HAP-1 (cell line): ENCODE results near the gene AP2M1.
"Not testable (repeated sequence)": the region's sequence is repeated elsewhere in the genome, so short reads cannot be mapped to it uniquely, and the experiment has no call there.

Experiments
- DNase-seq, 2 experiments: peaks; one replicate each; pipeline ENCODE4 v3.0.0-alpha.2; 2016 to 2020; ENCODE audit warnings: low spot score in 2 of 2
- H3K27me3 ChIP-seq: fragments of 250-450 bp; sonication (Bioruptor Pico); 2 replicates; pipeline ENCODE4 v1.5.1; 2020; ENCODE audit warnings: low read depth, mild to moderate bottlenecking, moderate library complexity
- H3K36me3 ChIP-seq: fragments of 250-450 bp; sonication (Bioruptor Pico); replicated peaks from 2 replicates; pipeline ENCODE4 v1.5.1; 2020; ENCODE audit warnings: mild to moderate bottlenecking
- H3K4me1 ChIP-seq: fragments of 250-450 bp; sonication (Bioruptor Pico); 2 replicates; pipeline ENCODE4 v1.5.1; 2020; ENCODE audit warnings: mild to moderate bottlenecking
- H3K4me3 ChIP-seq: fragments of 250-450 bp; sonication (Bioruptor Pico); 2 replicates; pipeline ENCODE4 v1.5.1; 2020; ENCODE audit warnings: mild to moderate bottlenecking, moderate library complexity
- H3K9me3 ChIP-seq: fragments of 250-450 bp; sonication (Bioruptor Pico); 2 replicates; pipeline ENCODE4 v1.5.1; 2020; ENCODE audit warnings: mild to moderate bottlenecking, moderate library complexity
- in situ Hi-C: fragments of 300-500 bp; cut with MboI; formaldehyde crosslinking; loops from 3 replicates; pipeline ENCODE4 v1.14.3; 2020; ENCODE audit warnings: low sequenced_read_pairs, inconsistent platforms, mixed read lengths

Gene AP2M1

GRCh38 chr3:184145751-184146270 lies 28.8 kb upstream of the AP2M1 start:
- H3K9me3 ChIP-seq: no peaks in the 10 kb centered on the region
- in situ Hi-C loops: no loop called here
- no peak for DNase-seq
- no peaks in the 10 kb centered on the region; the same call in 1 of the 2 replicates for H3K4me1 ChIP-seq
- H3K4me3 ChIP-seq: no peak overlapping the region
- no peaks in the 10 kb centered on the region for H3K27me3 ChIP-seq
- peaks cover 54% of the 10 kb centered on the region for H3K36me3 ChIP-seq

DNA sequence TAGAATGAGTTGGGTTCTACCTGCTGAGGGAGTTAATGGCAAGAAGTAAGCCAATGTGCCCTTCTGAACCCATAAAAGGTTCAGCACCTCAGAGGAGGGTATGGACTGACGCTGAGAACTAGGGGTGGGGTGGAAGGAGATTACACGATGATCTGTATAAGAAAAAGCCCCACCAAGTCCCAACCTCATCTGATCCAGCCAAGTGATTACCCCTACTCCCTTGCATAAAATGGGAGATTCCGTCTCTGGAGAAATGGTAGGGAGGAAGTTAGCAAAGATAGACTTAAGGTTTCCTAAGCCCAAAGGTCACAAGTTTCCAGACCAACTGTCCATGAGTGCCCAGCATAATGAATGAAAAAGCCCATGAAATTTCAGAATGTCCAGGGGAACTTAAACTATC lies 26.6 kb upstream of the AP2M1 start:
- H3K27me3 ChIP-seq: no peaks in the 10 kb centered on the region
- no peak overlapping the region for H3K4me3 ChIP-seq
- no peak for DNase-seq
- H3K9me3 ChIP-seq: no peaks in the 10 kb centered on the region
- no peaks in the 10 kb centered on the region; the same call in 1 of the 2 replicates for H3K4me1 ChIP-seq
- peaks cover 32% of the 10 kb centered on the region for H3K36me3 ChIP-seq
- in situ Hi-C loops: no loop called here

DNA sequence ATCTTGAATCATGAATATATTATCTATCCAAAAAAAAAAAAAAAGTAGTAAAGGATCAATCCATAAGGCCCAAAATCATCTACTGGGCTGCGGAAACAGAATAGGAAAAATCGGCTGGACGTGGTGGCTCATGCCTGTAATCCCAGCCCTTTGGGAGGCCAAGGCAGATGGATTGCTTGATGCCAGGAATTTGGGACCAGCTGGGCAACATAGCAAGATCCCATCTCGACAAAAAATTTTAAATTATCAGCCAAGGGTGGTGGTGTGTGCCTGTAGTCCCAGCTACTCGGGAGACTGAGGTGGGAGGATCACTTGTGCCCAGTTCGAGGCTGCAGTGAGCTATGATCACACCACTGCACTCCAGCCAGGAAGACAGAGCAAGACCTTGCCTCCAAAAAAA lies 25.5 kb upstream of the AP2M1 start:
- Histone ChIP-seq H3K36me3 (peaks cover 21% of the 10 kb centered on the region), H3K4me1 (no peaks in the 10 kb centered on the region; the same call in 1 of the 2 replicates), H3K27me3 (no peaks in the 10 kb centered on the region), H3K9me3 (no peaks in the 10 kb centered on the region), H3K4me3 (no peak overlapping the region)
- no peak for DNase-seq
- in situ Hi-C loops: no loop called here

- DNase-seq, H3K4me3 ChIP-seq, H3K9me3 ChIP-seq, H3K4me1 ChIP-seq, H3K27me3 ChIP-seq, in situ Hi-C loops: not testable (repeated sequence)
- peaks cover 15% of the 10 kb centered on the region for H3K36me3 ChIP-seq
Measured at GRCh38 chr3:184149770-184150169, 24.9 kb upstream of the AP2M1 start.

DNA sequence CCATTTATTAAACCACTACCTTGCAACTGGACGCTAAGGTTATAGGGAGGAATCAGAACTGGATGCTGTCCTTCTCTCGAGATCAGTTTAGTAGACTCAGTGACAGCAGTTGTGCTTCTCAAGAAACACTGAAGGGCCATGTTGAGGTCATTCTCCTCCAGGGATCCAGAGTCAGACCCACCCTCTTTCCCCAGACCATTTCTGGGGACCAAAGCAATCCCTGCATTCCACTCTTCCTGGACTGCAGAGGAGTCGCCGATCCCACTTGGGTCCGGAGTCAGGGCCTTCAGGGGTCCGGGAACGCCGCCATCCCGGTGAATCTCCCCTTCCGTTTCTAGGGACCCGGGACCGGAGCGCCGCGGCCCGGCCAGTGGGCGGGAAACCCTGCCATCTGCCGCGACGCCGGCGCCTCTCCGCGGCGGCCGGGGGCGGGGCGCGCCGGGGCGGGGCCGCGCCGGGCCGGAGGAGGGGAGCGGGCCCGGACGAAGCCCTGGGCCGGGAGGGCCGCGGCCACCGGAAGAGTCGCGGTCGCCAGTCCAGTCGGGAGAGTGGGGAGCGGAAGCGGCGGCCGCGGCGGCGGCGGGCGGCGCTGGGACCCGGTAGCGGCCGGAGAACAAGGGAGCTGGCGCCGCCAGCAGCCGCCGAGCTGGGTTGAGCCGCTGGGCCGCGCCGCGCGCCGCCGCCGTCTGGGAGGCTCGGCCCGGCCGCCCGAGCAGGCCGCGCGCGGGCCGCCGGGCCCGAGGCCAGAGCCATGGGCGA lies 19.6 kb upstream of the AP2M1 start, which contains the start of gene DVL3:
Gene DVL3, plus strand, starts transcription at position 493 of the 759 bp plus-strand sequence. Its CDS starts 259 bp downstream, at position 752.
- DNase-seq: peak; percentile 38 to 74
- peak within 1 kb of the TSS; percentile 84 for H3K4me3 ChIP-seq
- no peaks in the 10 kb centered on the region for H3K27me3 ChIP-seq
- H3K36me3 ChIP-seq: no peaks in the 10 kb centered on the region
- H3K4me1 ChIP-seq: peaks cover 9% of the 10 kb centered on the region
- in situ Hi-C loops: no loop called here
- no peaks in the 10 kb centered on the region for H3K9me3 ChIP-seq

DNA sequence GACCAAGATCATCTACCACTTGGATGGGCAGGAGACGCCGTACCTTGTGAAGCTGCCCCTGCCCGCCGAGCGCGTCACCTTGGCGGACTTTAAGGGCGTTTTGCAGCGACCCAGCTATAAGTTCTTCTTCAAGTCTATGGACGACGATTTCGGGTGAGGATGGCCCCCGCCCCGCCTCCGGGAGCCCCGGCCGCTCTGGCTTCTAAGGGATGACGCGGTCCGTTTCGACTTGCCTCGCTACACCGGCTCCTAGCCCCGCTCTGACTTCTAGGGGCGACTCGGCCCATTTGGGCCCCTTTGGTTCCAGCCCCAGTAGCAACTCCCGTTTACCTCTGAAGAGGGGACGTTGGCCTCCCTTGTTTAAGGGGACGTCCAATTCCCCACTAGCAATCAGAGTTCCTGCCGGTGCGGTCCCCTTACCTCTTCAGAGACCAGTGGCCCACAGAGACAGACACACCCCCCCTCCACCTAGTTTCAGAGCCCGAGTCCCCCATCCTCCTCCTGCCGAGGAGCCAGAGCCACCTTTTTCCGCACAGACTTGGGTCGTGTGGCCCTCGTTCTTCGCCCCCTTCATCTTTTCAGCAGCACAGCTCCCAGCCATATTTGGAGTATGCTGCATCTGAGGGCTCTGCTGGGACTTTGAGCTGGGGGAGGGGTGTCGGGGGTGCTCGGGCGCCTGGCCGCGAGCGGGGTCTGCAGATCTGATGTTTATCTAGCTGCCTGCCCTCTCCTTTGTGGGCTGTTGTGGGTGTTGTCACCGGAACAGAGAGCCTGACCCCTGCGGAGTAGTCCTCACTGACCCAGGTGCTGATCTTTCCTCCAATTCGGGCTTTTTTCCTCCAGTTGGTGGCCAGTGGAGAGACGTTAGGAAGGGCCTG lies 18.8 kb upstream of the AP2M1 start:
- Histone ChIP-seq H3K9me3 (no peaks in the 10 kb centered on the region), H3K4me3 (peak overlapping the region; percentile 84), H3K27me3 (no peaks in the 10 kb centered on the region), H3K36me3 (no peaks in the 10 kb centered on the region), H3K4me1 (peaks cover 9% of the 10 kb centered on the region)
- DNase-seq: peak; percentile 12 to 49
- in situ Hi-C loops: no loop called here

- DNase-seq: peak in 1 of 2 experiments; percentile 35
- H3K36me3 ChIP-seq: peaks cover under 1% of the 10 kb centered on the region; the same call in 1 of the 2 replicates
- no peaks in the 10 kb centered on the region for H3K27me3 ChIP-seq
- H3K4me1 ChIP-seq: peaks cover 9% of the 10 kb centered on the region
- no peaks in the 10 kb centered on the region for H3K9me3 ChIP-seq
- in situ Hi-C loops: no loop called here
- peak overlapping the region; percentile 84 for H3K4me3 ChIP-seq
Measured at GRCh38 chr3:184156522-184156955, 18.1 kb upstream of the AP2M1 start.

GRCh38 chr3:184157206-184157605 lies 17.4 kb upstream of the AP2M1 start:
- Histone ChIP-seq H3K27me3 (no peaks in the 10 kb centered on the region), H3K4me1 (peaks cover 9% of the 10 kb centered on the region), H3K9me3 (no peaks in the 10 kb centered on the region), H3K4me3 (peak overlapping the region; percentile 84), H3K36me3 (peaks cover 4% of the 10 kb centered on the region; the same call in 1 of the 2 replicates)
- in situ Hi-C loops: no loop called here
- DNase-seq: no peak

GRCh38 chr3:184158404-184158803 lies 16.3 kb upstream of the AP2M1 start:
- in situ Hi-C loops: no loop called here
- Histone ChIP-seq H3K27me3 (no peaks in the 10 kb centered on the region), H3K9me3 (no peaks in the 10 kb centered on the region), H3K4me1 (peaks cover 9% of the 10 kb centered on the region), H3K4me3 (no peak overlapping the region), H3K36me3 (peaks cover 4% of the 10 kb centered on the region)
- DNase-seq: no peak

DNA sequence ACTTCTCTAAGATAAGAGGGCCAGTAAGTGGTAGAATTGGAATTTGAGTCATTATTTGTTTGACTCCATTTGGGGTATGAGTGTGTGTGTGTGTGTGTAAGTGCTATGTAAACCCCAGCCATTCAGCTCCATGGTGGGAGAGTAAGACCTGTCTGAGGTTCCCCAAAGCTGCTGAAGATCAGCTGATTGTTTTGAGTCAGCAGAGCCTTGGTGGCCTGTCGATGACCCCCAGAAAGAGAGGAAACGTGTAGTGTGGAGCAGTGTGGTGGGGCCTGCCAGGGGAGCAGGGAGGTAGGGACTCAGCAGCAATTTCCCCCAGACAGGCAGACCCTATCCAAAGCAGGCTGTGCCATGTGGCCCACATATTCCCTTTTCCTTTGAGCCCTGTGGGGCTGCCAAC lies 14.2 kb upstream of the AP2M1 start:
- in situ Hi-C loops: no loop called here
- no peaks in the 10 kb centered on the region for H3K9me3 ChIP-seq
- H3K36me3 ChIP-seq: peaks cover 22% of the 10 kb centered on the region
- H3K4me3 ChIP-seq: no peak overlapping the region
- H3K4me1 ChIP-seq: peaks cover 9% of the 10 kb centered on the region
- no peak for DNase-seq
- no peaks in the 10 kb centered on the region for H3K27me3 ChIP-seq

GRCh38 chr3:184162571-184163070 lies 12.0 kb upstream of the AP2M1 start:
- DNase-seq, H3K4me3 ChIP-seq, H3K4me1 ChIP-seq, H3K9me3 ChIP-seq, in situ Hi-C loops, H3K27me3 ChIP-seq: not testable (repeated sequence)
- H3K36me3 ChIP-seq: peaks cover 42% of the 10 kb centered on the region

GRCh38 chr3:184164648-184165330 lies 9.9 kb upstream of the AP2M1 start:
- no peaks in the 10 kb centered on the region for H3K9me3 ChIP-seq
- in situ Hi-C loops: no loop called here

DNA sequence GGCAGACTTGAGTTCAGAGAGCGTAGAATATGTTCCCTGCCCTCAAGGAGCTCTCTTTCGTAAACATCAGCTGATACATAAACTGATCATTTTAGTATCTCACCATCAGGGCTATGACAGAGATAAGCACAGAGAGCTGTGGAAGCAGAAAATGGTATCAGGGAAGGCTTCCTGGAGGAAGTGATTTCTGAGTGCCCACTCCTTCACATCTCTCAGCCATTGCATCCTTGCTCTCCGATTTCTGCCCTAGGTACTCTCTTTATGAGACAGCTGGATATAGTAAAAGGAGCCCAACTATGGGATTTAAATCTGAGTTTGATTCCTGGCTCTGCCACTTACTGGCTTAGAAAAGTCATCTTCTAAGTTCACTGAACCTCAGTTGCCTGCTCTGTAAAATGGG lies 9.1 kb upstream of the AP2M1 start:
- Histone ChIP-seq H3K4me1 (no peaks in the 10 kb centered on the region), H3K36me3 (peaks cover 62% of the 10 kb centered on the region), H3K27me3 (no peaks in the 10 kb centered on the region), H3K9me3 (no peaks in the 10 kb centered on the region), H3K4me3 (no peak overlapping the region)
- no peak for DNase-seq
- in situ Hi-C loops: no loop called here

More at GRCh38 chr3:184164648-184165330, 9.9 kb upstream of the AP2M1 start:
- Histone ChIP-seq H3K27me3 (no peaks in the 10 kb centered on the region), H3K4me1 (no peaks in the 10 kb centered on the region), H3K4me3 (no peak overlapping the region), H3K36me3 (peaks cover 55% of the 10 kb centered on the region)
- no peak for DNase-seq
